GM12878 (cell line): ENCODE data around the gene SELPLG.

Experiments
- ATF7 ChIP-seq: fragments of 450-650 bp; IDR thresholded peaks from 2 replicates; pipeline ENCODE4 v1.6.1; 2016; ENCODE audit warnings: low read depth, mild to moderate bottlenecking
- CREB1 ChIP-seq: IDR thresholded peaks from 2 replicates; pipeline ENCODE4 v1.6.1; 2012; ENCODE audit warnings: low read depth, mild to moderate bottlenecking, inconsistent platforms
- EP300 ChIP-seq, 2 experiments: fragments of 150-350 bp in 1 of 2; IDR thresholded peaks; 2 replicates each; pipeline ENCODE4 v1.6.1; 2011 to 2012; ENCODE audit warnings: low read depth in 2 of 2, low read length in 2 of 2, borderline replicate concordance in 1 of 2, improper control_type of control experiment in 1 of 2, inconsistent platforms in 1 of 2; ENCODE audit not compliant: control insufficient read depth in 1 of 2
- HDAC6 ChIP-seq: fragments of 200-600 bp; sonication (generic); IDR thresholded peaks from one replicate; pipeline ENCODE4 v1.8.0; 2017; ENCODE audit warnings: antibody characterized with exemption; ENCODE audit not compliant: unreplicated experiment
- POLR2A ChIP-seq: IDR thresholded peaks from 2 replicates; pipeline ENCODE4 v1.6.1; 2011; ENCODE audit warnings: low read depth, mild to moderate bottlenecking, low read length
- REST ChIP-seq: IDR thresholded peaks from 2 replicates; pipeline ENCODE4 v1.6.1; 2012; ENCODE audit warnings: mild to moderate bottlenecking, low read depth, low read length
- TCF12 ChIP-seq: IDR thresholded peaks from 2 replicates; pipeline ENCODE4 v1.6.1; 2011; ENCODE audit warnings: low read depth, mild to moderate bottlenecking, low read length
- ZNF207 ChIP-seq: fragments of 450-650 bp; IDR thresholded peaks from 2 replicates; pipeline ENCODE4 v1.6.1; 2014; ENCODE audit warnings: antibody characterized with exemption, mild to moderate bottlenecking, borderline replicate concordance
- TF ChIP-seq, protein P1 (sequence below): IDR thresholded peaks from 2 replicates; pipeline ENCODE4 v1.6.1; 2012; ENCODE audit warnings: low read length, inconsistent platforms
- TF ChIP-seq, protein P2 (sequence below): fragments of 450-650 bp; IDR thresholded peaks from 2 replicates; pipeline ENCODE4 v1.6.1; 2017; ENCODE audit warnings: antibody characterized with exemption, mild to moderate bottlenecking, moderate library complexity
- TF ChIP-seq, protein P3 (sequence below): IDR thresholded peaks from 2 replicates; pipeline ENCODE4 v1.6.1; 2011; ENCODE audit warnings: borderline replicate concordance, low read depth, mild to moderate bottlenecking, moderate library complexity, mixed read lengths, low read length; ENCODE audit not compliant: insufficient read depth; ENCODE audit errors: extremely low read length
- TF ChIP-seq, protein P4 (sequence below), 3 experiments: IDR thresholded peaks in 2 of 3; conservative IDR thresholded peaks in 1 of 3; 2 replicates each; pipeline ENCODE4 v1.5.1; 2011; ENCODE audit warnings: low read depth in 3 of 3, low read length in 3 of 3, mild to moderate bottlenecking in 3 of 3, control low read depth in 2 of 3, moderate library complexity in 2 of 3, inconsistent platforms in 1 of 3, mixed read lengths in 1 of 3; ENCODE audit not compliant: control insufficient read depth in 2 of 3, insufficient read depth in 1 of 3; ENCODE audit errors: extremely low read depth in 1 of 3

DNA sequence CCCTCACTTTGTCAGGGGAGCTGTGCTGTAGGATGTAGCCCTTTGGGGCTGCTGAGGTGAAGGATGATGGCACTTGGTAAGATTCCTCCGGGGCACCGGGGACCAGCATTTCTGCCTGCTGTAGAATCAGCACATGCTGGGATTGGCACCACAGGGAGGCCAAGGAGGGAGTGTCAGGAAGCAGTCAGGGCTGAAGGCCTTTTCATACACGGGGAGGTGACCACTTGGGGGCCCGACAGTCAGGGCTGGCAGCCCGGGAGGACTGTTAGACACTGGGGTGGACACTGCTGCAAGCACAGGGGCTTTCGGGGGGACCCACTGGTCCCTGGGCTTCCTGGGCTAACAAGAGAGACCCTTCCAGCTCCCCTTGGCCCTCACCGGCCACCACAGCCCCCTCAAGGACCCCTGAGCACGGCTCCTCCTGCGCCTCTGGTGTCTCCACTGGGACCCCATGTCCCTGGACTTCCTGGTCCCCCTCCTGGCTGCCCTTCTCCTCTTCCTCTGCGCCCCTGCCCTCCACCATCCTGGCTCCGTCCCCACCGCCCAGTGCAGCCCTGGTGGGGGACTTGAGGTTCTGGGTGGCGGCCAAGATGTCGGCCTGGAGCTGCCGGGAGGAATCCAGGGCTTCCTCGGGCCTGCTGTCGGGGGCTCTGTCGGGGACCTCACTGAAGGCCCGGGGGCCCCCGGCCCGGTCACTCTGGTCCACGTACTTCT, 42.3 kb downstream of the SELPLG start:
- no peak for TF ChIP-seq TCF12
- no peak for TF ChIP-seq REST
- TF ChIP-seq EP300 (IDR thresholded peaks at IDR 0.05; ENCODE audit: borderline replicate concordance in 1 of 2, control insufficient read depth in 1 of 2, low read depth in 2 of 2, low read length in 2 of 2) = no peak
- no peak for TF ChIP-seq HDAC6
- no peak for TF ChIP-seq ZNF207
- TF ChIP-seq, protein P1, sequence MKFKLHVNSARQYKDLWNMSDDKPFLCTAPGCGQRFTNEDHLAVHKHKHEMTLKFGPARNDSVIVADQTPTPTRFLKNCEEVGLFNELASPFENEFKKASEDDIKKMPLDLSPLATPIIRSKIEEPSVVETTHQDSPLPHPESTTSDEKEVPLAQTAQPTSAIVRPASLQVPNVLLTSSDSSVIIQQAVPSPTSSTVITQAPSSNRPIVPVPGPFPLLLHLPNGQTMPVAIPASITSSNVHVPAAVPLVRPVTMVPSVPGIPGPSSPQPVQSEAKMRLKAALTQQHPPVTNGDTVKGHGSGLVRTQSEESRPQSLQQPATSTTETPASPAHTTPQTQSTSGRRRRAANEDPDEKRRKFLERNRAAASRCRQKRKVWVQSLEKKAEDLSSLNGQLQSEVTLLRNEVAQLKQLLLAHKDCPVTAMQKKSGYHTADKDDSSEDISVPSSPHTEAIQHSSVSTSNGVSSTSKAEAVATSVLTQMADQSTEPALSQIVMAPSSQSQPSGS = no peak
- TF ChIP-seq, protein P2, sequence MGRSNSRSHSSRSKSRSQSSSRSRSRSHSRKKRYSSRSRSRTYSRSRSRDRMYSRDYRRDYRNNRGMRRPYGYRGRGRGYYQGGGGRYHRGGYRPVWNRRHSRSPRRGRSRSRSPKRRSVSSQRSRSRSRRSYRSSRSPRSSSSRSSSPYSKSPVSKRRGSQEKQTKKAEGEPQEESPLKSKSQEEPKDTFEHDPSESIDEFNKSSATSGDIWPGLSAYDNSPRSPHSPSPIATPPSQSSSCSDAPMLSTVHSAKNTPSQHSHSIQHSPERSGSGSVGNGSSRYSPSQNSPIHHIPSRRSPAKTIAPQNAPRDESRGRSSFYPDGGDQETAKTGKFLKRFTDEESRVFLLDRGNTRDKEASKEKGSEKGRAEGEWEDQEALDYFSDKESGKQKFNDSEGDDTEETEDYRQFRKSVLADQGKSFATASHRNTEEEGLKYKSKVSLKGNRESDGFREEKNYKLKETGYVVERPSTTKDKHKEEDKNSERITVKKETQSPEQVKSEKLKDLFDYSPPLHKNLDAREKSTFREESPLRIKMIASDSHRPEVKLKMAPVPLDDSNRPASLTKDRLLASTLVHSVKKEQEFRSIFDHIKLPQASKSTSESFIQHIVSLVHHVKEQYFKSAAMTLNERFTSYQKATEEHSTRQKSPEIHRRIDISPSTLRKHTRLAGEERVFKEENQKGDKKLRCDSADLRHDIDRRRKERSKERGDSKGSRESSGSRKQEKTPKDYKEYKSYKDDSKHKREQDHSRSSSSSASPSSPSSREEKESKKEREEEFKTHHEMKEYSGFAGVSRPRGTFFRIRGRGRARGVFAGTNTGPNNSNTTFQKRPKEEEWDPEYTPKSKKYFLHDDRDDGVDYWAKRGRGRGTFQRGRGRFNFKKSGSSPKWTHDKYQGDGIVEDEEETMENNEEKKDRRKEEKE = no peak
- TF ChIP-seq ATF7 = no peak
- TF ChIP-seq, protein P3, sequence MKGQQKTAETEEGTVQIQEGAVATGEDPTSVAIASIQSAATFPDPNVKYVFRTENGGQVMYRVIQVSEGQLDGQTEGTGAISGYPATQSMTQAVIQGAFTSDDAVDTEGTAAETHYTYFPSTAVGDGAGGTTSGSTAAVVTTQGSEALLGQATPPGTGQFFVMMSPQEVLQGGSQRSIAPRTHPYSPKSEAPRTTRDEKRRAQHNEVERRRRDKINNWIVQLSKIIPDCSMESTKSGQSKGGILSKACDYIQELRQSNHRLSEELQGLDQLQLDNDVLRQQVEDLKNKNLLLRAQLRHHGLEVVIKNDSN = no peak
- TF ChIP-seq, protein P4, sequence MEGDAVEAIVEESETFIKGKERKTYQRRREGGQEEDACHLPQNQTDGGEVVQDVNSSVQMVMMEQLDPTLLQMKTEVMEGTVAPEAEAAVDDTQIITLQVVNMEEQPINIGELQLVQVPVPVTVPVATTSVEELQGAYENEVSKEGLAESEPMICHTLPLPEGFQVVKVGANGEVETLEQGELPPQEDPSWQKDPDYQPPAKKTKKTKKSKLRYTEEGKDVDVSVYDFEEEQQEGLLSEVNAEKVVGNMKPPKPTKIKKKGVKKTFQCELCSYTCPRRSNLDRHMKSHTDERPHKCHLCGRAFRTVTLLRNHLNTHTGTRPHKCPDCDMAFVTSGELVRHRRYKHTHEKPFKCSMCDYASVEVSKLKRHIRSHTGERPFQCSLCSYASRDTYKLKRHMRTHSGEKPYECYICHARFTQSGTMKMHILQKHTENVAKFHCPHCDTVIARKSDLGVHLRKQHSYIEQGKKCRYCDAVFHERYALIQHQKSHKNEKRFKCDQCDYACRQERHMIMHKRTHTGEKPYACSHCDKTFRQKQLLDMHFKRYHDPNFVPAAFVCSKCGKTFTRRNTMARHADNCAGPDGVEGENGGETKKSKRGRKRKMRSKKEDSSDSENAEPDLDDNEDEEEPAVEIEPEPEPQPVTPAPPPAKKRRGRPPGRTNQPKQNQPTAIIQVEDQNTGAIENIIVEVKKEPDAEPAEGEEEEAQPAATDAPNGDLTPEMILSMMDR (IDR thresholded peaks at IDR 0.05 in 2 of 3, conservative IDR thresholded peaks at IDR 0.05 in 1 of 3; ENCODE audit: control insufficient read depth in 2 of 3, extremely low read depth in 1 of 3, insufficient read depth in 1 of 3, low read depth in 3 of 3, low read length in 3 of 3) = no peak
- no peak for TF ChIP-seq CREB1
- TF ChIP-seq POLR2A = no peak
